ENCODE data around the gene COL10A1.
A peak's percentile ranks its signal among the peaks of the same experiment; 100 is the strongest.
"Not testable (repeated sequence)": the region's sequence is repeated elsewhere in the genome, so short reads cannot be mapped to it uniquely, and the experiment has no call there.

COL10A1 gene

GRCh38 chr6:116120430-116120829, 5.5 kb downstream of the COL10A1 start:
- DNase-seq (ENCODE audit: low spot score): no peak

DNA sequence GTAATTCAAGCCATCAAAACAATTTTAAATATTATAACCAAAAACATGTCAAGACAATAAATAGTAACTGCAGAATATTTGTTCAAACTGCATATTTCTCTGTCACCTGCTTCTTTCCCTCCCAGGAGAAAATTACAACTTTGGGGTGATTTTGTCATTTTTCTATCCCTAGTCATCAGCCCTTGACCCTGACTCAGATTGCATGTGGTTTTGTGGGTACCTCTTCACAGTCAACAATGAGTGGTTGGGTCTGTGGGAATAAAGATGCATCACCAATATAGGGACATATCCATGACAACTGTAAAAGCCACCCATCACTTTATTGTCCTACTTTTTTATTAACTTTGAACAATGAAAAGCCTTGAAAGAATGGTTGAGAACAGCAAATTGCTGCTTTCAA, 7.3 kb downstream of the COL10A1 start:
- no peak for DNase-seq (ENCODE audit: low spot score)

- no peak for DNase-seq (ENCODE audit: low spot score)
Observed at GRCh38 chr6:116115781-116116180, 10.2 kb downstream of the COL10A1 start.

DNA sequence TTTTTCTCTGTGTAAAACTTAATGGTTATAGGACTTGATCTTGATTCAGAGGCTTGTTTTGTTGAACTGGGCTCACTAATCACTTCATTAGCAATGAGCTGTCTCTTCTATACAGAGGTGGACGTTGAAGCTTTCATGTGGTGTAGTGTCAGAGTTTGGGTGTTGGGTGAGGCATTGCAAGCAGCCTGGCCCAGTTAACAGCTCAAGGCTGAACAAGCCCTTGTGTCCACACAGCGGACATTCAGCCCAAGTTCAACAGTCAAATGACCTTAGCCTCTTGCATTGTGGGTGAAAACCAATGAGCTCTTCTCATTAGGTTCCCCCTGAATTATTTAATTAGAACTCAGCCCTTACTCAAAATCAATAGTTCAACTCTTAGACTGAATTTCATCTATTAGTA, 12.5 kb downstream of the COL10A1 start:
- DNase-seq (ENCODE audit: low spot score): no peak

DNA sequence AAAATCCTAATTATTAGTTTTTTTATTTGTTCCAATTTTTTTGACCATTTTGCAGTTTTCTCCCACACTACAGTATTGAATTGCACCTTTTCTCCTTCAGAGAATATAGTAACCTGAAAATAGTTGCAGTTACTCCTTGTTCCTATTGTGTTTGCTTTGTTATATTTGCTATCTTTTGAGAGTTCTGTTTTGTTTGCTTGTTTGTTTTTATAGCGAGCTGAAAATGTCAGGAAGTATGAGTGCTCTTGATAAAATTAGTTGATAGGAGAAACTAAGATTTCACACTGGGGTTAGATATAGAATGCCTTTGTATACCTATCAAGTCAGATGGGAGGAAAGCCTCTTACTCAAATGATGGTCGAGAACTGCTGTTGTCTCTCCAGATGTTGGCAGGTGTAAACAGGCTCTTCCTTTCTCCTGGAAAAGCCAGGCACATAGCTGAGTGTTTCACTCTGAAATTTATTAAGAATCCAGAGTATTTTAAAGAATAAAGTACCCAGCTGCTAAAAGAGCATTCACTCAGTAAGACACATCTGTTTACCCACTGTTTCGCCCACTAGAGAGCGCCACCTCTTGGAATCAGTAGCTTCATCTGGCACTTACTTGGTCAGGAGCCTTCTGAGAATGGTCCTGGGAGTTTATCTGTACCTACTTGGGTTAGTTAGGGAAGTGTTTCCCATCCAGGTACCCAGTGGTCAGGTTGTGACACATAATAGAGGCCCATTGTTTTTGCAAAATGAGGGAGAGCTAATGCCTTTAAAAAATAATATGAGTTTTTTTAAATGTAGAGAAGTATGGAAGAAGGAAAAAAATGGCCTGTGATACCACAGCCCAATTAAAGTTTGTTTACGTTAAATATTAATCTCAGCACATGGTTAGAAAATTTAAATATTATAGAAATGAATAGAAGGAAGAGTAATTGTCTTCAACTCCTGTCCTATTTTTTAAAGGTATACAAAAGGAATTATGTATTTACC, 14.1 kb downstream of the COL10A1 start:
- DNase-seq (ENCODE audit: low spot score): no peak

DNA sequence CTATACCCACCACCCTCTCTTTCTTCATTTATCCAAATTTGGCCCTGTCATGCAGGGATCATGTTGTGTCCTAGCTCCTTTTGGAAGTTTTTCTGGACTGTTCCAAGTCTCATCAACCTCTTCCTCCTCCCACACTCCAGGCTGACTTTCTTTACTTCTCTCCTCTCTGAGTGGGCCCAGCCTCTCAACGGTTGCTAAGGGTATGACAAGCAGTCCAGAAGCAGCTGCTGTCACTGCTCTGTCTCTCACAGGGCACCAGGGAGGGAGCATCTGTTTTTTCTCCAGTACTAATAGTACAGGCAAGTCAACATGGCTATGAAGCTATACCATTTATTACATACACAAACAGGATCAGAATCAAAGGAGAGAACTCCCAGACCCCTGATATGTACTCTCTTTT, 17.1 kb downstream of the COL10A1 start:
- DNase-seq (ENCODE audit: low spot score): no peak

GRCh38 chr6:116106146-116106545, 19.8 kb downstream of the COL10A1 start:
- no peak for DNase-seq (ENCODE audit: low spot score)

GRCh38 chr6:116105247-116105646, 20.7 kb downstream of the COL10A1 start:
- no peak for DNase-seq (ENCODE audit: low spot score)

DNA sequence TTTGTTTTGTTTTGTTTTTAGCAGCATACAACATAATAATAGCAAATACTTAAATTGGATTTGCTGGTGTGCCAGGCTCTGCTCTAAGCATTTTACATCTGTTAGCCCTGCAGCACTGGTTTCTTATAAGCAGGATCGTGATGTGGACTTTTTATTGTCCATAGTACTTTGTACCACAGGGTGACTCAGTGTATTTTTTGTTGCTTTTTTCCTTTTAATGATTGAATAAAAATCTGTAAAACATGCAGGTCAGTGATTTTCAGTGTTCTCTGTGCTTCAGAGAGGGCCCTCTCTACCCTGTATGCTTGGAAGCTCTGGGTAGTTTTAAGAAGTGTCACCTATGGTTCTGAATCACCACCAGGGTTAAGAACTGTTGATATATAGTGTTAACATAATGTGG, 21.3 kb downstream of the COL10A1 start:
- no peak for DNase-seq (ENCODE audit: low spot score)

DNA sequence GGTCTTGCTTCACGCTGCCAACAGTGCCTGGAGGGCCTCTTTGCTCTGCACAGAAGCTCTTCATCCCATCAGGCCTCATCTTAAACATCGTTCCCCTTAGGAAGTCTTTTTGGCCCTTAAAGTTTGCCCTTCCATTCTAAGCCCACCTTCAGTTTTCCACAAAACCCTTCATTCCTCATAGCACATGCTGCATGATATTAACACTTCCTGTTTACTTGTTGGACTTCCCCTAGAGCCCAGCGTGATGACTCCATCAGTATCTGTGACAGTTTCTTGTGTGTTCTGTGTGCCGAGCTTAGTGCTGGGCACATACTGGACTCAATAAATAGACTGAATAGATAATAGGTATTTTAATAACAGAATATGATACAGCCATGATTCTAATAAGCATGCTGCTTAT, 23.1 kb downstream of the COL10A1 start:
- no peak for DNase-seq (ENCODE audit: low spot score)

DNA sequence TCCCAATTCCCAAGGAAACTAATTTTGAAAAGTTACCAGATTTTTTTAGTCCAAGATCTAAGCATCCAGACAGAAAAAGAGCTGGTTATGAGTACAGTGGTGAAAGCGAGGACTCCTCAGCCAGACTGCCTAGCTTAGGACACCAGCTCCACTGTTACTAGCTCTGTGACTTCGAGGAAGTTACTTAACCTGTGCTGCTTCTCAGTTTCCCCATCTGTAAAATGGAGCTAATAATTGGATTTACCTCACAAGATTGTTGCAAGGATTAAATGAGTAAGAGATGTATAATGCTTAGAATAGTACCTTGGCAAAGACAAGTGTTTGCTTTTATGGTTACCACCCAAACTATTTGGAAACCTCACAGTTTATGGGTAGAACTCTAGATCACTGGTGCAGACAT, 24.1 kb downstream of the COL10A1 start:
- DNase-seq (ENCODE audit: low spot score): no peak

GRCh38 chr6:116101302-116101718, 24.6 kb downstream of the COL10A1 start:
- no peak for DNase-seq (ENCODE audit: low spot score)

DNA sequence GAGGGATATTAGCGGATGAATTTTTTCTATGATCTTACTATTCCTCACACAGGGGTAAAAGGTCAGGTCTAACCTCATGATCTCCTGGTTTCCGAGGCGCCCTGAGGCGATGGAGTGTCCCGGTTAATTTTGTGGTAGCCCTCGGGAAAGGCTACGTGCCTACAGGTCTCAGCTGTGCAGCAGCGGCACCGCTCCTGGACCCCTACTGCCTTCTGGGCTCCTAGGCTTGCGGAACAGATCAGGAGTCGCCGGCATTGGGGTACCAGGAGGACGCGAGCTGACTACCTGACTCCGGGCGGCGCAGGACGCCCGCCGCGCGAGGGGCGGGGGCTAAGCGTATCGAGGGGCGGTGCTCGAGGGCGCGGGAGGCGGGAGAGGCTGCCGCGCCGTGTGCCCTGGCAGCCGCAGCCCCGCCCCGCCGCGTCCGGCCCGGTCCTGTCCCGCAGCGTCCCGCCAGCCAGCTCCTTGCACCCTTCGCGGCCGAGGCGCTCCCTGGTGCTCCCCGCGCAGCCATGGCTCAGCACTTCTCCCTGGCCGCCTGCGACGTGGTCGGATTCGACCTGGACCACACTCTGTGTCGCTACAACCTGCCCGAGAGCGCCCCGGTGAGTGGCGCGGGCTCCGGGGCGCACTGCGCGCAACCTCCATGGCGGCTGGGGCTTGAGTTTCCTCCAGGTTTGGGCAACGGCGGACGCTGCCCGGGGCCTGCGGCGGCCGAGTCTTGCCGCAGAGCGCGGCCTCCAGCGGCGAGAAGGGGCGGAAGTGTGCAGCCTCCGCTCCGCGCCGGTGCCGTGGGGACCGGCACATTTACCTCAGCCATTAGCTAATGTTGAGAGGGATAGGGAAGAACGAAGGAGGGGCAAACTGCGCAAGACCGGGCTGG, 25.3 kb downstream of the COL10A1 start, which contains the start of gene NT5DC1:
TSS of gene NT5DC1 (plus strand) at position 435 of the 883 bp plus-strand sequence. CDS start at position 513, 78 bp downstream.
- DNase-seq (ENCODE audit: low spot score): peak; percentile 77

GRCh38 chr6:116099036-116099435, 26.9 kb downstream of the COL10A1 start:
- no peak for DNase-seq (ENCODE audit: low spot score)

DNA sequence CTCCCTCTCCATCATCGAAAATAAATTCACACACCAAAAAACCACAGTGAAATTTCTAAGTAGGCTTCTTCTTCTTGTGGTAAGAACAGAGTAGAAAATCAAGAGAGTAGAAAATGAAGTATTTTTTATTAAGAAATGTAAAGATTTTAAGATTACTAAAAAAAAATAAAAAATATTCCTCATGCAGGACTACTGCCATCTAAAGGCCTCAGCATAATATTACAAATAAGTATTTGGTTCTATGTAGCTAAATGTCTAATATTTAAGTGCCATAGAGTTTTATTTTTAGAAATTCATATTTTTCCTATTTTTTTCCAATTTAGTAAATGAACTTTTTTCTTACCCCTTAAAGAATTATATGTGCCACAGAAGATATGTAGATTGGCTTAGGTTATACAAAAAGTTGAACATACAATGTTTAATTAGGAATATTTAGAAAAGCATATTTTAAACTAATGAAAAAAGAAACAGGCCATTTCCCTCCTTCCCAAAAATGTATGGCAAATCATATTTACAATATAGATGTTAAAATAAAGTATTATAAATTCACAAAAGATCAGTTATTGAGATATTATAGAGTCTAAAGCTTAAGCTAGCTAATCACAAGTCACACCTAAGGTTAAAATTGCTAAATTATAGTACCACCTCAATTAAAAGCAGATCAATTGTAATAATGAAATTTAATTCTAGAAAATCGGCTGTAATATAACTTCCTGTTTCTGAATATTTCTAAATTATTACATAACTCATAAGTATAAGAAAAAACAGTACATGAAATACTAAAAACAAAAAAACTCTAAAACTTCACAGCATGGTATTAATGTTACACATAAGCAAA, 28.7 kb downstream of the COL10A1 start:
- DNase-seq (ENCODE audit: low spot score): no peak

DNA sequence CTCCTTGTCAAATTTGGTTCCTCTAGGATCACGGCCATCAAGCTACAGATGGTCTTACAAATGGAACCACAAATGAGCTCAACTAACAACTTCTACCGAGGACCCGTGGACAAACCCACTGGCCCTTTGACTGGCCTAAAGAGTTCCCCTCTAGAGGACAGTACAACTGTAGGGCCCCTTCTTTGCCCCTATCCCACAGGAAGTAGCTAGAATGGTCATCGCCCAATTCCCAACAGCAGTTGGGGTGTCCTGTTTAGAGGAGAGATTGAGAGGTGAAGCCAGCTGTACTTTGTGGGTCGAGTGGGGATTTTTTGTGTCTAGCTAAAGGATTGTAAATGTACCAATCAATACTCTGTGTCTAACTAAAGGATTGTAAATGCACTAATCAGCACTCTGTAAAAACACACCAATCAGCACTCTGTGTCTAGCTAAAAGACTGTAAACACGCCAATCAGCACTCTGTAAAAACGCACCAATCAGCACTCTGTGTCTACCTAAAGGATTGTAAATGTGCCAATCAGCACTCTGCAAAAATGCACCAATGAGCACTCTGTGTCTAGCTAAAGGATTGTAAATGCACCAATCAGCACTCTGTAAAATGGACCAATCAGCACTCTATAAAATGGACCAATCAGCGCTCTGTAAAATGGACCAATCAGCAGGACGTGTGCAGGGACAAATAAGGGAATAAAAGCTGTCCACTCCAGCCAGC, 29.7 kb downstream of the COL10A1 start:
- DNase-seq (ENCODE audit: low spot score): not testable (repeated sequence)

DNA sequence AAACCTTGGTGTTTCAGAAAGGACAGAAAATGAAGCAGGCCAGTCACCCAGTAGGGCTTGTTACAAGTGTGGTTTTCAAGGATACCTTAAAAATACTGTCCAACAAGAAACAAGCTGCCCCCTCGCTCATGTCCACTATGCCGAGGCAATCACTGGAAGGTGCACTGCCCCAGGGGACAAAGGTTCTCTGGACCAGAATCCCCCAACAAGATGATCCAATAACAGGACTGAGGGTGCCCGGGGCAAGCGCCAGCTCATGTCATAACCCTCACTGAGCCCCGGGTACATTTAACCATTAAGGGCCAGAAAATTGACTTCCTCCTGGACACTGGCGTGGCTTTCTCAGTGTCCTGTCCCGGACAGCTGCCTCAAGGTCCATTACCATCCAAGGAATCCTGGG, 31.9 kb downstream of the COL10A1 start:
- no peak for DNase-seq (ENCODE audit: low spot score)

DNA sequence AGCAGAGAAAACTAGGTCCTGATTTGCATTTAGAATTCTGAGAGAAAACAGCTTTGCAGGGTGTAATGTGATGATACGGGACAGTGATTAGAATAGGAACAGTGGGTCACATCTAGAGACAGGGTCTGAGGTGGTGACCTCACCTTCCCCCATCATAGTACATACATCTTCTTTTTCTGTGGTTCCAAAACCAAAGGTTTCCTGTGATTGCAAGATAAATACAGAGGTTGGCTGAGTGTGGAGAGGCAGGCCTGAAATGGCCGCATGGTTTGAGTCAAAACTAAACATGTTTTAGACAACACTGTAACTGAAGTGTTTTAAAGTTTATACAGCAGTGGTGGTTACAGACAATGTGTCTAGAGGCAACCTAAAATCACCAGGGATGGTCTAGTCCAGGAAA, 35.7 kb downstream of the COL10A1 start:
- no peak for DNase-seq (ENCODE audit: low spot score)

DNA sequence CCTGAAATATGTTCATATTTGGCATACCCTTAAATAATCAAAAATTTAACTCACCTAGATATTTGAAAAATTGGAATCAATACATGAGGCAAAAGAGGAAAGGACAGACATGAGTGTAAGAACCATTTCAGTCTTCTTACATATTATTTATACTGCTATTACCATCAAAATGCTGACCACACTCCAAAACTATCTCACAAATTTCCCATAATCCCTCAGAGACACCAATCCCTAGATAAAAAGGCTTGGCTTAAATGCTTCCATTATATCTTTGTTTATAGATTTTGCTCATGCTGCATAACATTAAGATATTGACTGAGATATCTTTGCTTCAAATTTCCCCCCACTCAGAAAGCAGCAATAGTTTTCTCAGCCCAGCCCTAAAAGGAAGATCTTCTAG, 37.0 kb downstream of the COL10A1 start:
- no peak for DNase-seq (ENCODE audit: low spot score)

DNA sequence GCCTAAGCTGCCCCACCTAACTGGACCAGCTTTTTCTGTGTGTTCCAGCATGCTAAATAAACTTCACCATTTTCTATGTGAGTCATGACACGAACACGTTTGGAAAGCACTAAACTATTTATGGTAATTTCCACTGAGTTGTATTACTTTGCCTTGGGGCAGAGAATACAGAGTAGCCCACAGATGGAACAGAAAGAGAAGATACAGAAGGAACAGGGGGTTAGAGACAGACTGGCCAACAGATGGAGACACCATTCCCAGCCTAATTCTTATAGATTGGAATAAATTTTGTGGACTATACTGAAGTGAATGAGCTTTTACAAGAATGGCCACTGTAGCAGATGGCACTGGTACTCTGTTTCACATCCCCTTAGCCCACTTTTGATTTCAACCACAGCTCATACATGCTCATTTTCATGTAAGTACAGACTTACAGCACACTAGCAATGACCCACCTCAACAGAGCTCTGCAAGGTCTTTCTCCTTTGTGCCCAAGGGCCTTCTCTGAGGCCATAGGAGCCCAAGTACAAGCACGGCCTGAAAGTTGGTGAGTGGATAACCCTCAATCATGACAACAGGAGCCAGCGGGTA, 38.4 kb downstream of the COL10A1 start:
- no peak for DNase-seq (ENCODE audit: low spot score)

- no peak for DNase-seq (ENCODE audit: low spot score)
Observed at GRCh38 chr6:116084284-116084683, 41.6 kb downstream of the COL10A1 start.

Data from CD4-positive, alpha-beta T cell treated with Interleukin-6 at 100 ng/mL for 8 hours (primary cell).